ENCODE measurements around the gene MNAT1. TPM values are rescaled to one million over a fixed set of nuclear protein-coding genes. Genes with fewer than 3 reads are reported as not detected.

Gene MNAT1
- total and polyA plus RNA-seq, 9 of the 15 experiments (the other 6 are each of a cell fraction or from before 2014, with no cell fraction given), result 37.8 to 83.3 (median 60.4) TPM

- TF ChIP-seq, protein P1, sequence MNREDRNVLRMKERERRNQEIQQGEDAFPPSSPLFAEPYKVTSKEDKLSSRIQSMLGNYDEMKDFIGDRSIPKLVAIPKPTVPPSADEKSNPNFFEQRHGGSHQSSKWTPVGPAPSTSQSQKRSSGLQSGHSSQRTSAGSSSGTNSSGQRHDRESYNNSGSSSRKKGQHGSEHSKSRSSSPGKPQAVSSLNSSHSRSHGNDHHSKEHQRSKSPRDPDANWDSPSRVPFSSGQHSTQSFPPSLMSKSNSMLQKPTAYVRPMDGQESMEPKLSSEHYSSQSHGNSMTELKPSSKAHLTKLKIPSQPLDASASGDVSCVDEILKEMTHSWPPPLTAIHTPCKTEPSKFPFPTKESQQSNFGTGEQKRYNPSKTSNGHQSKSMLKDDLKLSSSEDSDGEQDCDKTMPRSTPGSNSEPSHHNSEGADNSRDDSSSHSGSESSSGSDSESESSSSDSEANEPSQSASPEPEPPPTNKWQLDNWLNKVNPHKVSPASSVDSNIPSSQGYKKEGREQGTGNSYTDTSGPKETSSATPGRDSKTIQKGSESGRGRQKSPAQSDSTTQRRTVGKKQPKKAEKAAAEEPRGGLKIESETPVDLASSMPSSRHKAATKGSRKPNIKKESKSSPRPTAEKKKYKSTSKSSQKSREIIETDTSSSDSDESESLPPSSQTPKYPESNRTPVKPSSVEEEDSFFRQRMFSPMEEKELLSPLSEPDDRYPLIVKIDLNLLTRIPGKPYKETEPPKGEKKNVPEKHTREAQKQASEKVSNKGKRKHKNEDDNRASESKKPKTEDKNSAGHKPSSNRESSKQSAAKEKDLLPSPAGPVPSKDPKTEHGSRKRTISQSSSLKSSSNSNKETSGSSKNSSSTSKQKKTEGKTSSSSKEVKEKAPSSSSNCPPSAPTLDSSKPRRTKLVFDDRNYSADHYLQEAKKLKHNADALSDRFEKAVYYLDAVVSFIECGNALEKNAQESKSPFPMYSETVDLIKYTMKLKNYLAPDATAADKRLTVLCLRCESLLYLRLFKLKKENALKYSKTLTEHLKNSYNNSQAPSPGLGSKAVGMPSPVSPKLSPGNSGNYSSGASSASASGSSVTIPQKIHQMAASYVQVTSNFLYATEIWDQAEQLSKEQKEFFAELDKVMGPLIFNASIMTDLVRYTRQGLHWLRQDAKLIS (CRISPR knock-in tag; IDR thresholded peaks at IDR 0.05), result 0 out of 2 replicates have a peak, but pooled peaks have one; percentile 29
- TF ChIP-seq POLR2B (IDR thresholded peaks at IDR 0.05; ENCODE audit: low read depth, partially characterized antibody) (peak; percentile 59), ZNF23 (CRISPR knock-in tag; IDR thresholded peaks at IDR 0.05) (no peak), CREB3L1 (IDR thresholded peaks at IDR 0.05; ENCODE audit: borderline replicate concordance, low read depth) (peak; percentile 26; the same call in 1 of the 2 replicates), ARID3B (CRISPR knock-in tag; IDR thresholded peaks at IDR 0.05; ENCODE audit: borderline replicate concordance) (no peak), CHD2 (IDR thresholded peaks at IDR 0.05; ENCODE audit: low read depth, low read length) (peak; percentile 64), HMBOX1 (IDR thresholded peaks at IDR 0.05) (no peak; the same call in 1 of the 2 replicates), MYC (IDR thresholded peaks at IDR 0.05; ENCODE audit: low read depth, low read length) (peak; percentile 72; the same call in 1 of the 2 replicates), MYC (CRISPR knock-in tag; IDR thresholded peaks at IDR 0.05; ENCODE audit: borderline replicate concordance, low read depth) (0 out of 2 replicates have a peak, but pooled peaks have one; percentile 43), HMG20A (CRISPR knock-in tag; conservative IDR thresholded peaks at IDR 0.05) (no peak), SIX5 (IDR thresholded peaks at IDR 0.05; ENCODE audit: borderline replicate concordance in 1 of 2, insufficient read depth in 1 of 2, low read depth in 1 of 2, low read length in 2 of 2) (no peak), SETDB1 (IDR thresholded peaks at IDR 0.05; ENCODE audit: low read length) (no peak), ZNF512 (tag; IDR thresholded peaks at IDR 0.05) (no peak)
- TF ChIP-seq, protein P2, sequence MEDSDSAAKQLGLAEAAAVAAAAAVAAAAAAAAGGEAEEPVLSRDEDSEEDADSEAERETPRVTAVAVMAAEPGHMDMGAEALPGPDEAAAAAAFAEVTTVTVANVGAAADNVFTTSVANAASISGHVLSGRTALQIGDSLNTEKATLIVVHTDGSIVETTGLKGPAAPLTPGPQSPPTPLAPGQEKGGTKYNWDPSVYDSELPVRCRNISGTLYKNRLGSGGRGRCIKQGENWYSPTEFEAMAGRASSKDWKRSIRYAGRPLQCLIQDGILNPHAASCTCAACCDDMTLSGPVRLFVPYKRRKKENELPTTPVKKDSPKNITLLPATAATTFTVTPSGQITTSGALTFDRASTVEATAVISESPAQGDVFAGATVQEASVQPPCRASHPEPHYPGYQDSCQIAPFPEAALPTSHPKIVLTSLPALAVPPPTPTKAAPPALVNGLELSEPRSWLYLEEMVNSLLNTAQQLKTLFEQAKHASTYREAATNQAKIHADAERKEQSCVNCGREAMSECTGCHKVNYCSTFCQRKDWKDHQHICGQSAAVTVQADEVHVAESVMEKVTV (CRISPR knock-in tag; IDR thresholded peaks at IDR 0.05), result no peak
Observed at GRCh38 chr14:60980811-60981632, 246.5 kb downstream of the MNAT1 start, which contains the start of the genes SLC38A6 and TRMT5 (continued).

Data from K562 (cell line).